Chondrocyte (in vitro differentiated cells): ENCODE data around the gene ACP2. TPM values are rescaled to one million over a fixed set of nuclear protein-coding genes. Genes with fewer than 3 reads are reported as not detected.

Source experiments
- DNase-seq: peaks from one replicate; pipeline ENCODE4 v3.0.0; 2021; ENCODE audit warnings: mixed read lengths, low spot score
- H3K27ac Mint-ChIP-seq: one replicate; pipeline ENCODE4 v1.8.0; 2021; ENCODE audit warnings: mild to moderate bottlenecking, moderate library complexity, mixed read lengths; ENCODE audit not compliant: unreplicated experiment
- H3K27me3 Mint-ChIP-seq: 2 replicates; pipeline ENCODE4 v1.8.0; 2021; ENCODE audit warnings: low read depth, mixed read lengths
- H3K36me3 Mint-ChIP-seq: 2 replicates; pipeline ENCODE4 v1.8.0; 2021; ENCODE audit warnings: low read depth, mixed read lengths
- H3K4me1 Mint-ChIP-seq: 2 replicates; pipeline ENCODE4 v1.8.0; 2021; ENCODE audit warnings: low read depth, mild to moderate bottlenecking, mixed read lengths
- H3K4me3 Mint-ChIP-seq: one replicate; pipeline ENCODE4 v1.8.0; 2021; ENCODE audit warnings: mild to moderate bottlenecking, moderate library complexity, mixed read lengths; ENCODE audit not compliant: unreplicated experiment
- H3K9me3 Mint-ChIP-seq: 2 replicates; pipeline ENCODE4 v1.8.0; 2021; ENCODE audit warnings: low read depth, mixed read lengths
- total RNA-seq: library from RNA; stranded (reverse); gene quantifications from 3 replicates; pipeline ENCODE4 v1.2.1, GENCODE V29; 2021
- TF ChIP-seq, protein P1 (sequence below): fragments of 200-600 bp; sonication (generic); IDR thresholded peaks from 2 replicates; pipeline ENCODE4 v1.5.0; 2021; ENCODE audit warnings: antibody characterized with exemption, mild to moderate bottlenecking, moderate library complexity

ACP2 gene
- total RNA-seq, 1 donor from 2014 or later: 35.3 TPM

DNA sequence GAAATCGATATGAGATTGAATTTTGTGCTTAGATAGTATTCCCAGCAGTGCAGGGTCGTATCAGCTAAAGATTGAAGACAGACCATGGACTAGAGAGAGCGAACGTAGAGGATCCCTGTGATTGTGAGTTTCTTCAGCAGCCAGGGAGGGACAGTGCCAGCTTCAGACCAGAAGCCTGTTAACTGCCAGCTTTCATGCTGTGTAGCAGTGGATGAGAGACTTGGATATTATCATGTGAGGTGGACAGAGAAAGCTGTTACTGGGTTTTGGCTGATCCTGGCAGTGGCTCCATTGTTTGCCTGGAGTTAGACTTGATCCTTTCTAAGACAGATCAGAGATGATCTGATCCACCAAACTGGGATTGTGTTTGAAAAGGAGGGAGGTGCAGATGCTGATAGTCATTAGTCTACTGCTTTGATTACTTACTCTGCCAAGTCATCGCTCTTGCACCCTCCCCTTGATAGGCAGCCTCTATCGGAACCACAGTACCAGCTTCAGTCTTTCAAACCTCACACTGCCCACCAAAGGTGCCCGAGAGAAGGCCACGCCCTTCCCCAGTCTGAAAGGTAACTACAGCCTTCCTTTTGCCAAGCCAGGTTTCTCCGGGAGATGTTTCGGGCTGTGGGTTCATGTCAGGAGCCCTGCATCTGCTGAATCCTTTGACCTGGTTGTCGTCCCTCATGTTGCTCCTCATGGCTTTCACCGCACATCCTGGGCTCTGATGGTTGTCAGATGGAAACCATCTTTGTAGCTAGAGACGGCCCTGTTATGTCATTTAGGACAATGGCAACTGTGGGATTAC, 37.6 kb upstream of the ACP2 start:
- DNase-seq: no peak
- no peaks in the 10 kb centered on the region for H3K27me3 Mint-ChIP-seq
- H3K9me3 Mint-ChIP-seq: no peaks in the 10 kb centered on the region
- no peak overlapping the region for H3K4me3 Mint-ChIP-seq
- TF ChIP-seq, protein P1, sequence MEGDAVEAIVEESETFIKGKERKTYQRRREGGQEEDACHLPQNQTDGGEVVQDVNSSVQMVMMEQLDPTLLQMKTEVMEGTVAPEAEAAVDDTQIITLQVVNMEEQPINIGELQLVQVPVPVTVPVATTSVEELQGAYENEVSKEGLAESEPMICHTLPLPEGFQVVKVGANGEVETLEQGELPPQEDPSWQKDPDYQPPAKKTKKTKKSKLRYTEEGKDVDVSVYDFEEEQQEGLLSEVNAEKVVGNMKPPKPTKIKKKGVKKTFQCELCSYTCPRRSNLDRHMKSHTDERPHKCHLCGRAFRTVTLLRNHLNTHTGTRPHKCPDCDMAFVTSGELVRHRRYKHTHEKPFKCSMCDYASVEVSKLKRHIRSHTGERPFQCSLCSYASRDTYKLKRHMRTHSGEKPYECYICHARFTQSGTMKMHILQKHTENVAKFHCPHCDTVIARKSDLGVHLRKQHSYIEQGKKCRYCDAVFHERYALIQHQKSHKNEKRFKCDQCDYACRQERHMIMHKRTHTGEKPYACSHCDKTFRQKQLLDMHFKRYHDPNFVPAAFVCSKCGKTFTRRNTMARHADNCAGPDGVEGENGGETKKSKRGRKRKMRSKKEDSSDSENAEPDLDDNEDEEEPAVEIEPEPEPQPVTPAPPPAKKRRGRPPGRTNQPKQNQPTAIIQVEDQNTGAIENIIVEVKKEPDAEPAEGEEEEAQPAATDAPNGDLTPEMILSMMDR: no peak
- peaks cover 65% of the 10 kb centered on the region for H3K36me3 Mint-ChIP-seq
- H3K4me1 Mint-ChIP-seq: no peaks in the 10 kb centered on the region
- H3K27ac Mint-ChIP-seq: no peak overlapping the region

DNA sequence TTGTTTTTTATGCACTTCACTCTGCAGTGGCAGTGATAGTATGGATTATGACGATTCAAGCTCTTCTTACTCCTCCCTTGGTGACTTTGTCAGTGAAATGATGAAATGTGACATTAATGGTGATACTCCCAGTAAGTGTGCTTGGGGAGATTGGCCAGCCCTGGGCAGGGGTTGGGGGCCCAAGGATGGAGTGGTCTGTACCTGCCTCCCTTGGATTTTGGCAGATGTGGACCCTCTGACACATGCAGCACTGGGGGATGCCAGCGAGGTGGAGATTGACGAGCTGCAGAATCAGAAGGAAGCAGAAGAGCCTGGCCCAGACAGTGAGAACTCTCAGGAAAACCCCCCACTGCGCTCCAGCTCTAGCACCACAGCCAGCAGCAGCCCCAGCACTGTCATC, 35.5 kb upstream of the ACP2 start:
- no peak for DNase-seq
- Mint-ChIP-seq H3K27ac (no peak overlapping the region), H3K27me3 (no peaks in the 10 kb centered on the region), H3K36me3 (peaks cover 54% of the 10 kb centered on the region), H3K4me1 (no peaks in the 10 kb centered on the region), H3K9me3 (no peaks in the 10 kb centered on the region), H3K4me3 (no peak overlapping the region)
- TF ChIP-seq, protein P1: no peak

DNA sequence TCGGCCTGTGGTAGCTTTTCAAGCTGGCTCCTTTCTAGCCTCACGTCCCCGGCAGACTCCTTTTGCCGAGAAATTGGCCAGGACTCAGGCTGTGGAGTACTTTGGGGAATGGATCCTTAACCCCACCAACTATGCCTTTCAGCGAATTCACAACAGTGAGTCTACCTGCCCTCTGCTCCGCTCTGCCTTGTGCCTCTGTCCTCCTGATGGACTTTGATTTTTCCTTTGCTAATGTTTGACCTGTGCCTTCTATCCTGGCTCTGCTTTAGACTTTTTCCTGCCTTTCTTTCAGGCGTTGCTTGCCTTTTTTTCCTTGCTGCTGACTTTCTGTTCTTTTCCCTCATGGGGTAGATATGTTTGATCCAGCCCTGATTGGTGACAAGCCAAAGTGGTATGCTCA, 33.8 kb upstream of the ACP2 start:
- no peaks in the 10 kb centered on the region for H3K27me3 Mint-ChIP-seq
- no peaks in the 10 kb centered on the region for H3K9me3 Mint-ChIP-seq
- peaks cover 50% of the 10 kb centered on the region for H3K36me3 Mint-ChIP-seq
- no peak overlapping the region for H3K27ac Mint-ChIP-seq
- DNase-seq: peak; percentile 30
- no peak overlapping the region for H3K4me3 Mint-ChIP-seq
- TF ChIP-seq, protein P1: no peak
- no peaks in the 10 kb centered on the region for H3K4me1 Mint-ChIP-seq

DNA sequence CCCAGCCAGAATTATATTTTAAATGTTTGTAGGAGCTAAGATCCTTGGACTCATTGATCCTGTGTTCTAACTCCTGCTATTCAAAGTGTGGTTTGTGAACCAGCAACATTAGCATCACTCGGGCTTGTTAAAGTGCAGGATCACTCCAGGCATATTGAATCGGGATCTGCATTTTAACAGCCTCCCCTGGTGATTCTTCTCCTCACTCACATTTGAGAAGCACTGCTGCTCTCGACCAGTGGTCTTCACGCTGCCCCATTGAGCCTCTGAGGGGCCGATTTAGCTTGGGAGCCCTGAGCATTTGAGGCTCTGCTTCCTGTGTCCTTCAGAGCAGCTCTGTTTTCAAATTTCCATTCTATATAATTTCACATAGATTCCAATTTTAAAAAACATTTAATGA, 32.2 kb upstream of the ACP2 start:
- H3K9me3 Mint-ChIP-seq: no peaks in the 10 kb centered on the region
- DNase-seq: no peak
- H3K27ac Mint-ChIP-seq: no peak overlapping the region
- H3K4me1 Mint-ChIP-seq: no peaks in the 10 kb centered on the region
- H3K36me3 Mint-ChIP-seq: peaks cover 51% of the 10 kb centered on the region
- H3K4me3 Mint-ChIP-seq: no peak overlapping the region
- H3K27me3 Mint-ChIP-seq: no peaks in the 10 kb centered on the region
- TF ChIP-seq, protein P1: no peak

DNA sequence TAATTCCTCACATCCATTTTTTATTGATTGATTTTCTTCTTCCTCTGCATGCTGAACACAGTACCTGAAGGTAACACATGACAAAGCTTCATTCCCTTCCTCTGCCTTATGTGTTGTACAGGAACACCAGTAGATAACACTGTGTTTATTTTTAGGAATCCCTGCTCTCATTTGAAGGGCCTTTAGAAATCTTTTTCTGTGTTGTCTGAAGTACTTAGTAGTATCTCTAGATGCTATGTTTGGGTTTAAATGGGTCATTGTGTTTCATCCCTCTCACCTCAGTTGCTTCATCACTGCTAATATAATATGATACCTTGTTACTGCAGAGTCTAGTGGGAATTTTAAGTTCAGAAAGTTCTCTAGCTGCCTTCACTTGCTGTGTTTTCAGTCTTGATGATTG, 31.5 kb upstream of the ACP2 start:
- Mint-ChIP-seq H3K9me3 (no peaks in the 10 kb centered on the region), H3K27ac (no peak overlapping the region), H3K36me3 (peaks cover 48% of the 10 kb centered on the region), H3K4me3 (no peak overlapping the region), H3K4me1 (no peaks in the 10 kb centered on the region), H3K27me3 (no peaks in the 10 kb centered on the region)
- no peak for DNase-seq
- TF ChIP-seq, protein P1: no peak
